ENCODE data around the gene CCDC91. TPM values are rescaled to one million over a fixed set of nuclear protein-coding genes. Genes with fewer than 3 reads are reported as not detected.

CCDC91 gene
- polyA plus RNA-seq, 2 of the 4 experiments (the other 2 are of a cell fraction), result 26.0 to 48.1 TPM

GRCh38 chr12:28424965-28425364 is 234.7 kb downstream of the CCDC91 start:
- FAIRE-seq (no peak), DNase-seq (ENCODE audit: low read depth in 1 of 2, low spot score in 1 of 2) (no peak), ATAC-seq (no peak)
- Histone ChIP-seq H3K27ac (no peak overlapping the region), H3K4me1 (no peaks in the 10 kb centered on the region), H3K9me3 (no peaks in the 10 kb centered on the region), H3K4me2 (no peak overlapping the region), H3K4me3 (no peak overlapping the region)
- CTCF ChIA-PET, result interaction anchor here (0.8 kb wide), 1 partner anchor 323 kb away, joined by 3 read pairs; no protein-coding TSS in a partner anchor
- no peak for TF ChIP-seq ZNF302 (CRISPR knock-in tag; IDR thresholded peaks at IDR 0.05)
- TF ChIP-seq MYC (IDR thresholded peaks at IDR 0.05; ENCODE audit: borderline replicate concordance, low read length), result no peak
- TF ChIP-seq FOXS1 (CRISPR knock-in tag; IDR thresholded peaks at IDR 0.05), result no peak
- 81% methylated on average over 3 of the region's 3 CpGs for WGBS (ENCODE audit: missing lambda C conversion rate)
- POLR2A ChIA-PET, result no interaction called here

- Histone ChIP-seq H3K9me3 (no peaks in the 10 kb centered on the region), H3K4me1 (no peaks in the 10 kb centered on the region), H3K4me2 (no peak overlapping the region), H3K27ac (no peak overlapping the region), H3K4me3 (no peak overlapping the region)
- TF ChIP-seq ZC3H11A (IDR thresholded peaks at IDR 0.05) (no peak), RFX5 (IDR thresholded peaks at IDR 0.05) (no peak), ESRRA (IDR thresholded peaks at IDR 0.05; ENCODE audit: borderline replicate concordance, low read length) (no peak), SMC3 (IDR thresholded peaks at IDR 0.05) (no peak), BHLHE40 (IDR thresholded peaks at IDR 0.05; ENCODE audit: low read depth, low read length) (no peak), PBX3 (IDR thresholded peaks at IDR 0.05) (no peak), MYC (IDR thresholded peaks at IDR 0.05; ENCODE audit: borderline replicate concordance, low read length) (no peak), JUN (IDR thresholded peaks at IDR 0.05) (no peak)
- FAIRE-seq, result no peak
- CTCF ChIA-PET, result no interaction called here
- no peak for DNase-seq (ENCODE audit: low read depth in 1 of 2, low spot score in 1 of 2)
- POLR2A ChIA-PET, result no interaction called here
- no peak for ATAC-seq
Observed at GRCh38 chr12:28425526-28425925, 235.3 kb downstream of the CCDC91 start.

- H3K9me3 ChIP-seq, result no peaks in the 10 kb centered on the region
- no peaks in the 10 kb centered on the region for H3K4me1 ChIP-seq
- ChIA-PET CTCF (no interaction called here), POLR2A (no interaction called here)
- DNase-seq (ENCODE audit: low read depth in 1 of 2, low spot score in 1 of 2) (no peak), ATAC-seq (no peak), FAIRE-seq (no peak)
- TF ChIP-seq CTCF (IDR thresholded peaks at IDR 0.05) (no peak), NPAS2 (CRISPR knock-in tag; IDR thresholded peaks at IDR 0.05; ENCODE audit: borderline replicate concordance) (no peak), EHF (CRISPR knock-in tag; IDR thresholded peaks at IDR 0.05) (no peak), ZFP36 (IDR thresholded peaks at IDR 0.05; ENCODE audit: borderline replicate concordance, partially characterized antibody) (no peak), RARB (CRISPR knock-in tag; IDR thresholded peaks at IDR 0.05) (no peak), HES2 (IDR thresholded peaks at IDR 0.05) (no peak), RAD21 (conservative IDR thresholded peaks at IDR 0.05 in 1 of 2, IDR thresholded peaks at IDR 0.05 in 1 of 2) (no peak), ESRRA (IDR thresholded peaks at IDR 0.05; ENCODE audit: borderline replicate concordance, low read length) (no peak)
- no peak overlapping the region for H3K27ac ChIP-seq
- H3K4me2 ChIP-seq, result no peak overlapping the region
- WGBS (ENCODE audit: missing lambda C conversion rate), result 90% methylated on average over 3 of the region's 3 CpGs
- no peak overlapping the region for H3K4me3 ChIP-seq
Observed at GRCh38 chr12:28427046-28427445, 236.8 kb downstream of the CCDC91 start.

- 84% methylated on average over 3 of the region's 3 CpGs for WGBS (ENCODE audit: missing lambda C conversion rate)
- CTCF ChIA-PET, result no interaction called here
- no peaks in the 10 kb centered on the region for H3K9me3 ChIP-seq
- DNase-seq (ENCODE audit: low read depth in 1 of 2, low spot score in 1 of 2) (no peak), FAIRE-seq (no peak), ATAC-seq (no peak)
- no peak overlapping the region for H3K27ac ChIP-seq
- H3K4me3 ChIP-seq, result no peak overlapping the region
- H3K4me2 ChIP-seq, result no peak overlapping the region
- POLR2A ChIA-PET, result no interaction called here
- no peak for TF ChIP-seq BHLHE40 (IDR thresholded peaks at IDR 0.05; ENCODE audit: low read depth, low read length)
- no peak for TF ChIP-seq ZSCAN20 (CRISPR knock-in tag; IDR thresholded peaks at IDR 0.05)
- no peak for TF ChIP-seq HDAC2 (IDR thresholded peaks at IDR 0.05)
- TF ChIP-seq NR3C1 (IDR thresholded peaks at IDR 0.05), result no peak
- TF ChIP-seq NPAS2 (CRISPR knock-in tag; IDR thresholded peaks at IDR 0.05; ENCODE audit: borderline replicate concordance), result no peak
- TF ChIP-seq PHF8 (IDR thresholded peaks at IDR 0.05; ENCODE audit: borderline replicate concordance, low read depth), result no peak
- TF ChIP-seq MYC (IDR thresholded peaks at IDR 0.05; ENCODE audit: borderline replicate concordance, low read length), result no peak
- TF ChIP-seq MAFK (IDR thresholded peaks at IDR 0.05; ENCODE audit: partially characterized antibody), result no peak
- no peaks in the 10 kb centered on the region for H3K4me1 ChIP-seq
Observed at GRCh38 chr12:28440081-28440608, 249.9 kb downstream of the CCDC91 start.

All from A549 (cell line).